Lower leg skin (tissue), 4 donors: ENCODE data around the gene NOL4L. TPM values are rescaled to one million over a fixed set of nuclear protein-coding genes. Genes with fewer than 3 reads are reported as not detected.

ENCODE experiments used
- DNase-seq, 2 donors: peaks; one replicate each; pipeline ENCODE4 v3.0.0-alpha.2; 2019; ENCODE audit warnings: low spot score in 2 of 2
- H3K4me3 ChIP-seq: fragments of 200-600 bp; sonication (generic); 2 replicates; pipeline ENCODE4 v1.5.1; 2017; ENCODE audit warnings: mild to moderate bottlenecking, low read depth; ENCODE audit not compliant: poor library complexity, severe bottlenecking
- POLR2A ChIP-seq, 2 donors: fragments of 450-650 bp; IDR thresholded peaks; one replicate each; pipeline ENCODE4 v1.6.1; 2016 to 2017; ENCODE audit warnings: antibody characterized with exemption in 2 of 2, mild to moderate bottlenecking in 1 of 2, moderate library complexity in 1 of 2
- WGBS, 2 donors: methylation state at CpG; one replicate each; pipeline ENCODE4 v1.1.5; 2018; 5-methylcytosine and 5-hydroxymethylcytosine counted together
- intact Hi-C: fragments of 100-400 bp; cut with DNase I; formaldehyde crosslinking; loops from one replicate; pipeline ENCODE4 v1.15.0; 2023; ENCODE audit warnings: low total_unique reads
- total RNA-seq, 4 donors: library from RNA; depleted of rRNA; stranded (reverse); fragments of >200 nt; gene quantifications; one replicate each; pipeline ENCODE4 v1.1.0, GENCODE V29; 2016
- TF ChIP-seq, protein P1 (sequence below), 3 donors: fragments of 450-650 bp; IDR thresholded peaks; one replicate each; pipeline ENCODE4 v1.5.1; 2016; ENCODE audit warnings: antibody characterized with exemption in 3 of 3, mild to moderate bottlenecking in 3 of 3, moderate library complexity in 2 of 3

Gene NOL4L
- total RNA-seq, 4 donors from 2014 or later, result 4.6 to 10.4 (median 7.0) TPM

DNA sequence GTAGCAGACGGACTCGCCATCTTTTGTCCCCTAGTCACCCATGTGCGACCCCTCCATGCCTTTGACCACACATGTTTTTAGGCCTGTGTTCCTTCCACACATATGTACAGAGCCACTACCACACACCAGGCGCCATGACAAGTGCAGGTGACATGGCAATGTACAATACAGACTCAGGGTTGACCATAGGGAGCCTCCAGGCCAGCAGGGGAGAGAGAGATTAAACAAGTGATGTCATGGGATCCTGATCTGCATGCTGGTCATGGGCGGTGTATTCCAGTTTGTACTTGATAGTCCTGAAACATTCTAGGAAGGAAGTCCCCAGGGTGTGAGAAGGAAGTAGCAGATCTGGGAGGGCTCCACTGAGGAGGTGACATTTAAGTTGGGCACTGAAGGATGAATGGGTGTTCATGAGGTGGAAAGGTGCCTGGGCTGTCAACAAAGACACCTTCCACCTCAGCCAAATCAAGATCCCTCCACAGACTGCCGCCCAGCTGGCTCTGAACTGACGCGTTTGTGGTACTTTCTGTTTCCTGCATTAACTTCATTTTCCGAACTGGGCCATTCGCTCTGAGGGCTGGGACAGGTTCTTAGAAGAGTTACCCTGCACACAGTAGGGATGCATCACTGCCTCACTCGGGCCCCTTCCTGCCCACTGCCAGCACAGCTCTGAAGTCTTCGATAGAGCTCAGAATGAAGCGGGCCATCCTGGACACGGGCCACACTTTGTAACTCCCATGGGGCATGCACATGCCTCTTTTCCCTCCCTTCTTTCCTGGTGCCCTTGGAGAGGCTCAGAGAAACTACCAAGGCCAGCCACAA lies 94.0 kb downstream of the NOL4L start:
- TF ChIP-seq POLR2A (IDR thresholded peaks at IDR 0.05), result no peak
- TF ChIP-seq, protein P1, sequence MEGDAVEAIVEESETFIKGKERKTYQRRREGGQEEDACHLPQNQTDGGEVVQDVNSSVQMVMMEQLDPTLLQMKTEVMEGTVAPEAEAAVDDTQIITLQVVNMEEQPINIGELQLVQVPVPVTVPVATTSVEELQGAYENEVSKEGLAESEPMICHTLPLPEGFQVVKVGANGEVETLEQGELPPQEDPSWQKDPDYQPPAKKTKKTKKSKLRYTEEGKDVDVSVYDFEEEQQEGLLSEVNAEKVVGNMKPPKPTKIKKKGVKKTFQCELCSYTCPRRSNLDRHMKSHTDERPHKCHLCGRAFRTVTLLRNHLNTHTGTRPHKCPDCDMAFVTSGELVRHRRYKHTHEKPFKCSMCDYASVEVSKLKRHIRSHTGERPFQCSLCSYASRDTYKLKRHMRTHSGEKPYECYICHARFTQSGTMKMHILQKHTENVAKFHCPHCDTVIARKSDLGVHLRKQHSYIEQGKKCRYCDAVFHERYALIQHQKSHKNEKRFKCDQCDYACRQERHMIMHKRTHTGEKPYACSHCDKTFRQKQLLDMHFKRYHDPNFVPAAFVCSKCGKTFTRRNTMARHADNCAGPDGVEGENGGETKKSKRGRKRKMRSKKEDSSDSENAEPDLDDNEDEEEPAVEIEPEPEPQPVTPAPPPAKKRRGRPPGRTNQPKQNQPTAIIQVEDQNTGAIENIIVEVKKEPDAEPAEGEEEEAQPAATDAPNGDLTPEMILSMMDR (IDR thresholded peaks at IDR 0.05), result no peak
- 92 to 93% methylated on average over 14 of the region's 14 CpGs for WGBS, 2 donors
- intact Hi-C loops, result no loop called here
- no peak for DNase-seq
- no peak overlapping the region for H3K4me3 ChIP-seq

DNA sequence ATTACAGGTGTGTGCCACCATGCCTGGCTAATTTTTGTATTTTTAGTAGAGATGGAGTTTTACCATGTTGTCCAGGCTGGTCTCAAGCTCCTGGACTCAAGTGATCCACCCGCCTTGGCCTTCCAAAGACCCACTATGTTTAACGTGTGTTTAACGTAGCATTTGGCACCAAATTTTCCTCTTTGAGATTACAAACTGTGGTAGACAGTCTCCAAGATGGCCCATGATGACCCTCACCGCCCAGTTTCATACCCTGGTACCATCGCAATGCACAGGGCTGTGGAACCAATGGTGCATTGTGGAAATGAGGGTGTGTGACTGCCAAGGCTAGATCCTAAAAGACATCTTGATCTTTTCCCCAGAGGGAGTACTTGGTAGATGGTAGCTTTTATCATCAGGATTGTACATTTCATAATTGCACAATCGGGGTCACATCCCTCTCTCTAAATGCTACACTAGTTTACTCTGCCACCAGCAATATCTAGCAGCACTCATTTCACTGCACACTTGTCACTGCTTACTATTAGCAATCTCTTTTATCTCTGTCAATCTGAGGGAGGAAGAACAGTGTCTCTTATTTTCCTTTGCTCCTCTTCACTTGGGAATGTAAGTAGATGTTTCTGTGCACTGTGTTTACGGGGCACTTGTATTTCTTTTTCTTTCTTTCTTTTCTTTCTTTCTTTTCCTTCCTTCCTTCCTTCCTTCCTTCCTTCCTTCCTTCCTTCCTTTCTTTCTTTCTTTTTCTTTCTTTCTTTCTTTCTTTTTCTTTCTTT lies 96.9 kb downstream of the NOL4L start:
- TF ChIP-seq POLR2A (IDR thresholded peaks at IDR 0.05), result no peak
- TF ChIP-seq, protein P1 (IDR thresholded peaks at IDR 0.05), result no peak
- 97 to 99% methylated on average over 7 of the region's 7 CpGs for WGBS, 2 donors

DNA sequence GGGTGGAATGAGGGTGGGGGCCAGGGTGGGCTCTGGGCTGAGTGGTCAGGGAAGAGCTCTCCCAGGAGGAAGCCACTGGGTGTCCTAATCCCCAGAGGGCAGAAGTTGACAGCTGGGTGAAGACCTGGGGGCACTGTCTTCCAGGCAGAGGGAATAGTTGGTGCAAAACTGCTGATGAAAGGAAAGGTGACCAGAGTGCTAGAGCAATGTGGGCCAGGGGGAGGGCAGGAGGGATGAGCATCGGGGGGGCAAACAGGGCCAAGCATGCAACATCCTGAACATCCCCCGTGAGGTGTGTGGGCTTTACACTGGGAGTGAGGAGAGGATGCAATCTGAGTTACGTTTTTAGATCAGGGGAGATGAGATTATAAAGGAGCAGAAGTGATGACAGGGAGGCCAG lies 97.8 kb downstream of the NOL4L start:
- no peak for DNase-seq
- no peak for TF ChIP-seq POLR2A (IDR thresholded peaks at IDR 0.05)
- TF ChIP-seq, protein P1 (IDR thresholded peaks at IDR 0.05), result no peak
- intact Hi-C loops, result no loop called here
- WGBS, 2 donors, result 81 to 86% methylated on average over 3 of the region's 3 CpGs
- no peak overlapping the region for H3K4me3 ChIP-seq

More for the DNA sequence above, 96.9 kb downstream of the NOL4L start:
- H3K4me3 ChIP-seq, result no peak overlapping the region
- peak in 1 of 2 donors; percentile 54 for DNase-seq
- intact Hi-C loops, result no loop called here

DNA sequence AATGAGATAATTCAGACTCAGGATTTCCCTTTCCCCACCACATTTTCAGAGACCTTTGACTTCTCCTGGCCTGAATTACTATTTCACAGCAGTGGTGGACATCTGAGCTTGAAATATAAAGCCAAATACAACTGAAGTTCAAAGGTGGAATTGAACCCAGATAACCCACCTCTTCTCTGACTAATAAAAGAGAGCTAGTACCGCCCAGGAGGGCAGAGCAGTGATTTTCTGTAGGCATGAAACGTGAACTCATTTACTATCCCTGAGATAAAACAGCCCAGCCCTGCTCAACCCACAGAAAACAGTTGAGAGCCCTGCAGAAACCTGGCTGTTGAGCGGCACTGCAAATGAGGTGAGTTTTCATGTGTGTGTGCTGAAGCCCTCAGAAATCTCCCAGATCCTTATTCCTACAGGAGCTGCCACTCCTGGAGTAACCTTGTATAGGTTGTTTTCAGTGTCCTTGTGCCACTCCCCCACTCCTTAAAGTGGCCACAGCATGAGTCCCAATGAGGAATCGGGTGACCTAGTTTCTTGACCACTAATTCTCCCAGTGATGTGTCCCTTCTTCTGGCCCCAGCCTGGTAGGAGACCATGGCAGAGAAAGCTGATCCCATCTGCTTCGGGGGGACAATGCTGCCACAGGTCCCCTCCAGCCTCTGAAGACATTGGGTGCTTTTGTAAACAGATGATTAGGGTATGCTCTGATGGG lies 99.2 kb downstream of the NOL4L start:
- no peak overlapping the region for H3K4me3 ChIP-seq
- TF ChIP-seq, protein P1 (IDR thresholded peaks at IDR 0.05), result no peak
- TF ChIP-seq POLR2A (IDR thresholded peaks at IDR 0.05), result no peak
- WGBS, 2 donors, result 56 to 62% methylated on average over 5 of the region's 5 CpGs
- intact Hi-C loops, result no loop called here
- no peak for DNase-seq

DNA sequence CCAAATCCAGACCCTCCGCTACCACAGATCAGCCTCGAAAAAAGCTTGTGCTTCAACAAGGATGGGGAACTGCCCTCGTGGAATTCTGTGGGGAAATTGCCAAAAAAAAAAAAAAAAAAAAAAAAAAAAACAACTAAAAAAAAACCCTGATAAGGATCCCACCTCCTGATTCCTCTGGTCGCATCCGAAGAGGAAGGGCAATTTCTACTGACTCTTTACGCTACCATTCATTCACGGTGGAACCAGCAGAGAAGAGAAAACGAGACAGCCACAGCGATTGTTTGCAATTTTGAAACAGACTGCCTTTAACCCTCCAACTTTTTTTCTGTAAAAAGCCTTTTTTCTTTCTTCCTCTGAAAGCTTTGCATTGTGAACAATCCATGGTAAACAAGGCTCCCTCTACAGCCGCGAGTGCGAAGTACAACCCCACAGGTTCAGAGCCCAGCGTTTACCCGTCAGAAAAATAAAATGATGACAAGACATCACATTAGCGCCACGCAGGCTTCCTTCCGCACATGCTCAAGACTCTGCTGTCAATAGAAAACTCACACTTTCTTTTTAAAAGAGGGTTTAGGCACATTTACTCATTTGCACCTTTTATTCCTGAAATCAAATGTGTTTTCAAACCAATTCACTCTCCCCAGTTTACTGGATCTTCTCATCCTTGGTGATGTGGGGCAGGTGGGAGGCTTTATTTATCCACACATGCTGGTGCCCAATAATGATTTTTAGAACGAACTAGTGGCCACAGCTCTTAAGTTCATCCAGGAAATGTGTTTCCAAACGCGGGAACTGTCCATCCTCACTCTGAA lies 100.0 kb downstream of the NOL4L start:
- WGBS, 2 donors, result 2 to 4% methylated on average over 19 to 20 of the region's 20 CpGs
- no peak overlapping the region for H3K4me3 ChIP-seq
- DNase-seq, result peak; percentile 80 to 94
- intact Hi-C loops, result no loop called here
- TF ChIP-seq, protein P1 (IDR thresholded peaks at IDR 0.05), result peak in 1 of 3 donors; percentile 49
- TF ChIP-seq POLR2A (IDR thresholded peaks at IDR 0.05), result no peak
